Right lobe of liver (tissue), 4 donors: ENCODE results near the gene GALNT12.

Source experiments
- POLR2A ChIP-seq: fragments of 450-650 bp; IDR thresholded peaks from one replicate; pipeline ENCODE4 v1.6.1; 2017; ENCODE audit warnings: antibody characterized with exemption, mild to moderate bottlenecking
- TF ChIP-seq, protein P1 (sequence below), 4 donors: fragments of 200-600 bp in 3 of 4; fragments of 450-650 bp in 1 of 4; IDR thresholded peaks; one replicate each; pipeline versions ENCODE4 v1.5.1 to v1.8.0; 2016 to 2022; ENCODE audit warnings: antibody characterized with exemption in 4 of 4, mild to moderate bottlenecking in 2 of 4
- donor health status: DM: no; HTN: no; CAD: no.
- donor health status: DM: no; HTN: no; CAD: no.
- donor health status: DM: no; HTN: yes; CAD: no.

DNA sequence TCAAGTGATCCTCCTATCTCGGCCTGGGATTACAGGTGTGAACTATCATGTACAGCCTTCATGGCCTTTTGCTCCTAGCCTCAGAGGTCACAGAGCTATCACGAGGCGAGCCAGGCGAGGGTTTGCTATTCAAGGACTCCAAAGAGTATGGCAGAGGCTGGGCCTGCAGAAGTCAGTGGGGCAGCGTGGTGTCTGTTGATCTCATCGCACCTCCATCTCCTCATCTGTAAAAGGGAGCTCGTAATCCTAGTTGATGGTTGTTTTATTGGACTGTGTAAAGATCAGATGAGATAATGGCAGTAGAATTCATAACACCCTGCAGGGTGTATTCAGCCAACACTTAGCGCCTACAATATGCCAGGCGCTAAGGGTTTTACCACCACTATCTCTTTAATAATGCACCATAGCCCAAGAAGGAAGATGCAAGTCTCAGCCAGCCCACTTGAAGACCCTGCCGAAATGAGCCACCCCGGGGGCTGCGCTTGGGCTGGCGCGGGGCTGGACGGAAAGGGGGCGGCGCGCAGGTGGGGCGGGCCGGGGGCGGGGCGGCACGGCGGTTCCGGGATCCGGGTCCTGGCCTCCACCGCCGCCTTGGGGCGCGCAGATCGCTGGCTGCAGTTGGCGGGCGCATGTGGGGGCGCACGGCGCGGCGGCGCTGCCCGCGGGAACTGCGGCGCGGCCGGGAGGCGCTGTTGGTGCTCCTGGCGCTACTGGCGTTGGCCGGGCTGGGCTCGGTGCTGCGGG is at the start of gene GALNT12:
- TF ChIP-seq POLR2A = no peak
- TF ChIP-seq, protein P1, sequence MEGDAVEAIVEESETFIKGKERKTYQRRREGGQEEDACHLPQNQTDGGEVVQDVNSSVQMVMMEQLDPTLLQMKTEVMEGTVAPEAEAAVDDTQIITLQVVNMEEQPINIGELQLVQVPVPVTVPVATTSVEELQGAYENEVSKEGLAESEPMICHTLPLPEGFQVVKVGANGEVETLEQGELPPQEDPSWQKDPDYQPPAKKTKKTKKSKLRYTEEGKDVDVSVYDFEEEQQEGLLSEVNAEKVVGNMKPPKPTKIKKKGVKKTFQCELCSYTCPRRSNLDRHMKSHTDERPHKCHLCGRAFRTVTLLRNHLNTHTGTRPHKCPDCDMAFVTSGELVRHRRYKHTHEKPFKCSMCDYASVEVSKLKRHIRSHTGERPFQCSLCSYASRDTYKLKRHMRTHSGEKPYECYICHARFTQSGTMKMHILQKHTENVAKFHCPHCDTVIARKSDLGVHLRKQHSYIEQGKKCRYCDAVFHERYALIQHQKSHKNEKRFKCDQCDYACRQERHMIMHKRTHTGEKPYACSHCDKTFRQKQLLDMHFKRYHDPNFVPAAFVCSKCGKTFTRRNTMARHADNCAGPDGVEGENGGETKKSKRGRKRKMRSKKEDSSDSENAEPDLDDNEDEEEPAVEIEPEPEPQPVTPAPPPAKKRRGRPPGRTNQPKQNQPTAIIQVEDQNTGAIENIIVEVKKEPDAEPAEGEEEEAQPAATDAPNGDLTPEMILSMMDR (IDR thresholded peaks at IDR 0.05) = peak in 1 of 4 donors; percentile 7
